HepG2 (cell line): Measurements from ENCODE around the gene CDC6. TPM values are rescaled to one million over a fixed set of nuclear protein-coding genes. Genes with fewer than 3 reads are reported as not detected.

Source experiments
- ATAC-seq: fragments of 200-7000 bp; cut with Tn5 transposase; 3 replicates; pipeline ENCODE4 v1.9.1; 2020; ENCODE audit warnings: mild to moderate bottlenecking, moderate library complexity
- BruUV-seq: library from RNA; stranded (reverse); fragments of 400-500 nt; replicated peaks from 2 replicates; lab custom pipeline; 2021; lab: Mats Ljungman, UMichigan
- CTCF ChIA-PET: fragments of 300-600 bp; formaldehyde crosslinking; extraction: SDS; loops from one replicate; lab custom pipeline; 2021; ENCODE audit warnings: low total read pairs, inconsistent platforms, low intra/inter-chr PET ratio; lab: Yijun Ruan, JAX
- POLR2A ChIA-PET: fragments of 350-600 bp; sonication (Branson Sonifier 250); formaldehyde crosslinking; loops from one replicate; lab custom pipeline; 2020; ENCODE audit warnings: antibody characterized with exemption, inconsistent platforms; lab: Yijun Ruan, JAX
- DNase-seq: peaks from one replicate; pipeline ENCODE4 v3.0.0-alpha.2; 2015; ENCODE audit warnings: low spot score
- FAIRE-seq: peaks from 3 replicates; lab custom pipeline; 2011; peaks lifted over from hg19 to GRCh38; lab: Jason Lieb, UNC
- H2AFZ ChIP-seq: one replicate; pipeline ENCODE4 v1.6.1; 2011; ENCODE audit warnings: low read length, inconsistent platforms
- H3K27ac ChIP-seq: fragments of 300-600 bp; 3 replicates; pipeline ENCODE4 v1.8.0; 2011; ENCODE audit warnings: mixed run types, mild to moderate bottlenecking, mixed read lengths, low read length, inconsistent platforms; ENCODE audit not compliant: insufficient read depth; ENCODE audit errors: extremely low read length
- H3K27me3 ChIP-seq, 2 experiments: fragments of 200-600 bp in 1 of 2; 2 replicates in 1 of 2; 3 replicates in 1 of 2; pipeline versions ENCODE4 v1.6.0 to v1.8.0; 2011; ENCODE audit warnings: low read length in 2 of 2, mild to moderate bottlenecking in 2 of 2, moderate library complexity in 2 of 2, inconsistent platforms in 1 of 2; ENCODE audit not compliant: insufficient read depth in 2 of 2, control insufficient read depth in 1 of 2
- H3K36me3 ChIP-seq, 2 experiments: fragments of 200-600 bp in 1 of 2; replicated peaks in 1 of 2; 2 replicates in 1 of 2; 3 replicates in 1 of 2; pipeline versions ENCODE4 v1.5.1 to v1.8.0; 2011; ENCODE audit warnings: low read length in 2 of 2, inconsistent platforms in 1 of 2; ENCODE audit not compliant: insufficient read depth in 2 of 2, control insufficient read depth in 1 of 2
- H3K4me1 ChIP-seq: 2 replicates; pipeline ENCODE4 v1.5.1; 2012; ENCODE audit warnings: low read length, inconsistent platforms; ENCODE audit not compliant: insufficient read depth
- H3K4me2 ChIP-seq: 2 replicates; pipeline ENCODE4 v1.6.0; 2011; ENCODE audit warnings: low read depth, low read length, inconsistent platforms
- H3K4me3 ChIP-seq, 3 experiments: fragments of 200-600 bp in 1 of 3; sonication (generic), shearing (Covaris generic) in 1 of 3; replicated peaks in 1 of 3; 2 replicates each; pipeline ENCODE4 v1.5.1; 2011 to 2016; ENCODE audit warnings: low read length in 3 of 3, inconsistent platforms in 2 of 3, low read depth in 2 of 3, mild to moderate bottlenecking in 2 of 3, control low read depth in 1 of 3, mixed read lengths in 1 of 3; ENCODE audit not compliant: insufficient read depth in 1 of 3
- H3K79me2 ChIP-seq: one replicate; pipeline ENCODE4 v1.6.1; 2011; ENCODE audit warnings: low read length, inconsistent platforms; ENCODE audit not compliant: insufficient read depth
- H3K9ac ChIP-seq: 2 replicates; pipeline ENCODE4 v1.6.0; 2011; ENCODE audit warnings: mild to moderate bottlenecking, low read depth, low read length, inconsistent platforms; ENCODE audit not compliant: insufficient read depth
- H3K9me3 ChIP-seq: 2 replicates; pipeline ENCODE4 v1.5.1; 2012; ENCODE audit warnings: mild to moderate bottlenecking, low read length
- H4K20me1 ChIP-seq: 2 replicates; pipeline ENCODE4 v1.6.0; 2011; ENCODE audit warnings: inconsistent platforms, mild to moderate bottlenecking, low read length, moderate library complexity; ENCODE audit not compliant: insufficient read depth
- AGO2 ChIP-seq: fragments of 200-400 bp; formaldehyde crosslinking; optimal IDR thresholded peaks from 2 replicates; pipeline ENCODE3; 2017; ENCODE audit warnings: mild to moderate bottlenecking, low read depth, low read length, moderate library complexity
- DPF2 ChIP-seq: sonication (generic); formaldehyde crosslinking; IDR thresholded peaks from 2 replicates; pipeline ENCODE4 v1.4.0; 2020; ENCODE audit warnings: mild to moderate bottlenecking, low read depth, missing genetic modification reagents, borderline replicate concordance
- EEA1 ChIP-seq: sonication (generic); formaldehyde crosslinking; IDR thresholded peaks from 2 replicates; pipeline ENCODE4 v1.5.1; 2020; ENCODE audit warnings: mild to moderate bottlenecking, missing genetic modification reagents, borderline replicate concordance
- HNRNPL ChIP-seq: fragments of 200-400 bp; formaldehyde crosslinking; IDR thresholded peaks from 2 replicates; pipeline ENCODE4 v1.6.1; 2017; ENCODE audit warnings: mild to moderate bottlenecking, low read depth, low read length
- SOX13 ChIP-seq, 3 experiments: fragments of 450-650 bp in 1 of 3; sonication (generic) in 1 of 3; formaldehyde crosslinking in 1 of 3; IDR thresholded peaks in 2 of 3; conservative IDR thresholded peaks in 1 of 3; 2 replicates each; pipeline versions ENCODE4 v1.5.0 to v1.6.1; 2016 to 2020; ENCODE audit warnings: antibody characterized with exemption in 1 of 3, mild to moderate bottlenecking in 1 of 3, missing compliant biosample characterization in 1 of 3, missing genetic modification reagents in 1 of 3, moderate library complexity in 1 of 3
- ZBTB20 ChIP-seq: sonication (generic); formaldehyde crosslinking; IDR thresholded peaks from 2 replicates; pipeline ENCODE4 v1.8.1; 2023; ENCODE audit warnings: missing genetic modification reagents, low read depth, mild to moderate bottlenecking, borderline replicate concordance
- ZNF160 ChIP-seq: sonication (generic); formaldehyde crosslinking; IDR thresholded peaks from 2 replicates; pipeline ENCODE4 v1.8.0; 2022; ENCODE audit warnings: mild to moderate bottlenecking, inconsistent platforms, missing genetic modification reagents
- ZNF180 ChIP-seq: sonication (generic); formaldehyde crosslinking; IDR thresholded peaks from 2 replicates; pipeline ENCODE4 v1.4.0; 2020; ENCODE audit warnings: low read depth, missing genetic modification reagents, borderline replicate concordance
- ZNF572 ChIP-seq: sonication (generic); formaldehyde crosslinking; IDR thresholded peaks from 2 replicates; pipeline ENCODE4 v1.5.1; 2020; ENCODE audit warnings: mild to moderate bottlenecking, missing genetic modification reagents
- ZNF644 ChIP-seq: IDR thresholded peaks from 2 replicates; pipeline ENCODE4 v1.6.1; 2016; ENCODE audit warnings: low read depth
- ZNF7 ChIP-seq: IDR thresholded peaks from 2 replicates; pipeline ENCODE4 v1.6.1; 2016; ENCODE audit warnings: missing biosample characterization, missing genetic modification reagents
- WGBS: methylation state at CpG from one replicate; pipeline ENCODE4 v1.1.6; 2017; ENCODE audit warnings: low lambda C conversion rate; 5-methylcytosine and 5-hydroxymethylcytosine counted together
- in situ Hi-C: cut with HindIII; loops from 2 replicates; pipeline ENCODE4 v1.10.0; 2017; ENCODE audit warnings: low pct_unique_long_range_greater_than_20kb; ENCODE audit not compliant: extremely low pct_ligation_motif_present
- intact Hi-C: fragments of 100-400 bp; cut with micrococcal nuclease; formaldehyde crosslinking; loops from one replicate; pipeline ENCODE4 v1.10.0; 2022; ENCODE audit not compliant: unreplicated experiment
- polyA plus RNA-seq, 8 experiments: library from polyadenylated mRNA; depleted of rRNA in 3 of 8; stranded (reverse) in 7 of 8; unstranded in 1 of 8; fragments of >200 nt; fragmentation: Illumina TruSeq in 4 of 8; extraction: Trizol in 4 of 8; gene quantifications; 2 replicates each; pipeline versions ENCODE4 v1.2.1 to v1.2.3, GENCODE V29; 2011 to 2016; ENCODE audit warnings: low read depth in 4 of 8, missing spikeins in 1 of 8, mixed read lengths in 1 of 8; ENCODE audit not compliant: insufficient read depth in 1 of 8
- total RNA-seq, 5 experiments: library from RNA; depleted of rRNA; stranded (reverse); fragments of >200 nt; fragmentation: Illumina TruSeq; extraction: Trizol; gene quantifications; 2 replicates each; pipeline ENCODE4 v1.2.3, GENCODE V29; 2016; ENCODE audit warnings: low read depth in 1 of 5
- TF ChIP-seq, protein P1 (sequence below): sonication (generic); formaldehyde crosslinking; IDR thresholded peaks from 2 replicates; pipeline ENCODE4 v1.5.1; 2020; ENCODE audit warnings: mild to moderate bottlenecking, missing genetic modification reagents, moderate library complexity
- TF ChIP-seq, protein P2 (sequence below): IDR thresholded peaks from 2 replicates; pipeline ENCODE4 v1.6.1; 2016; ENCODE audit warnings: mild to moderate bottlenecking
- TF ChIP-seq, protein P3 (sequence below): sonication (generic); formaldehyde crosslinking; IDR thresholded peaks from 2 replicates; pipeline ENCODE4 v1.4.0; 2020; ENCODE audit warnings: mild to moderate bottlenecking, missing genetic modification reagents

Gene CDC6
- total and polyA plus RNA-seq, 2 of the 13 experiments (the other 11 are each of a cell fraction or from before 2014, with no cell fraction given) = 17.4 to 114 TPM

DNA sequence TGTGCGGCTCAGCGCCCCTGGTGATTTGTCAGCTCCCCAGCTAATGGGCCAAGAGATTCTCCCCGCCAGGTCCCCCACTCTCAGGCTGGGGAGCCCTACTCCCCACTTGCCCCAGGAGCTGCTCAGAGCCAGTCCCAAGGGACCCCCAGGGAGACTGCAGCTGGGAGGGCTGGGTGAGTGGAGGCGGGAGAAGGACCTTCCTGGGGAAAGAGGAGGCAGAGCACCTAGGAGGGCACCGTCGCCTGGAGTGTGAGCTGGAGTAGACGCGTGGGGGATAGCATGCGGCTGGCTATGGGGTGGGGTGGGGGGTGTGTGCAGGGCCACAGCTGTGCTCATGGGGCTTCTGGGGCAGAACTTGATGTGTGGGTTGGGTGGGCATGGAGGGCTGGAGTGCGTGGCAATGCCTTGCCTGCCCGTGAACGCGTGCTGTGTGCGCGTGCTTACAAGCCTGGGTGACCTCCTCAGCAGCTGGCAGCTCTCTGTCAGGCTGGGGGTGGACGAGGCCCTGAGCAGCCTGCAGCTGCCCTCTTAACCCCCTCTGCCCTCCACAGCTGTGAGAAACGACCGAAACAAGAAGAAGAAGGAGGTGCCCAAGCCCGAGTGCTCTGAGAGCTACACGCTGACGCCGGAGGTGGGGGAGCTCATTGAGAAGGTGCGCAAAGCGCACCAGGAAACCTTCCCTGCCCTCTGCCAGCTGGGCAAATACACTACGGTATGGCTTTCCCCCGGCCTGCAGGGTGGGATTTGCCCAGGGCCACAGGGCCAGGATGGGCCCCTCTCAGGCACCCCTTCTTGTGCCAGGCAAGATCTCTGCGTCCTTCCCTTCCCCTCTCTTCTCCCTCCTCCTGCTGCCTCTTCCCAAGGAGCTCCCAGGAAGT, 63.9 kb downstream of the CDC6 start:
- H3K9ac ChIP-seq = 0 out of 2 replicates have a peak overlapping the region, but pooled peaks have one; percentile 3
- in situ Hi-C loops = loop anchor here (5.0 to 10.0 kb wide), 2 partner anchors 34 to 147 kb away; no protein-coding TSS in a partner anchor
- no peak for DNase-seq
- POLR2A ChIA-PET = interaction anchor here (0.5 to 4.2 kb wide), 15 partner anchors 7 to 200 kb away, joined by 3 to 34 read pairs (median 6); partner anchors contain the start of genes RARA and WIPF2
- no peak for ATAC-seq
- WGBS = 92% methylated on average over 21 of the region's 27 CpGs
- H3K36me3 ChIP-seq = peaks cover 29 to 38% of the 10 kb centered on the region in 2 experiments
- no peak overlapping the region for H2AFZ ChIP-seq
- H3K79me2 ChIP-seq = peaks cover 10% of the 10 kb centered on the region
- H3K4me1 ChIP-seq = peaks cover 65% of the 10 kb centered on the region
- H3K9me3 ChIP-seq = no peaks in the 10 kb centered on the region
- no peaks in the 10 kb centered on the region for H4K20me1 ChIP-seq
- peak overlapping the region; percentile 49 for H3K27ac ChIP-seq
- FAIRE-seq = no peak
- no peaks in the 10 kb centered on the region for H3K27me3 ChIP-seq
- CTCF ChIA-PET = no interaction called here
- peak overlapping the region; percentile 22; the same call in 1 of the 2 replicates for H3K4me2 ChIP-seq
- intact Hi-C loops = no loop called here
- H3K4me3 ChIP-seq = no peak overlapping the region
- no TSS peak for BruUV-seq
- no peak for TF ChIP-seq EEA1 (CRISPR knock-in tag)
- TF ChIP-seq SOX13 (IDR thresholded peaks at IDR 0.05) = no peak
- no peak for TF ChIP-seq SOX13 (CRISPR knock-in tag; conservative IDR thresholded peaks at IDR 0.05 in 1 of 2, IDR thresholded peaks at IDR 0.05 in 1 of 2)
- TF ChIP-seq ZNF180 (CRISPR knock-in tag) = no peak
- TF ChIP-seq HNRNPL = 0 out of 2 replicates have a peak, but pooled peaks have one; percentile 39
- TF ChIP-seq, protein P1, sequence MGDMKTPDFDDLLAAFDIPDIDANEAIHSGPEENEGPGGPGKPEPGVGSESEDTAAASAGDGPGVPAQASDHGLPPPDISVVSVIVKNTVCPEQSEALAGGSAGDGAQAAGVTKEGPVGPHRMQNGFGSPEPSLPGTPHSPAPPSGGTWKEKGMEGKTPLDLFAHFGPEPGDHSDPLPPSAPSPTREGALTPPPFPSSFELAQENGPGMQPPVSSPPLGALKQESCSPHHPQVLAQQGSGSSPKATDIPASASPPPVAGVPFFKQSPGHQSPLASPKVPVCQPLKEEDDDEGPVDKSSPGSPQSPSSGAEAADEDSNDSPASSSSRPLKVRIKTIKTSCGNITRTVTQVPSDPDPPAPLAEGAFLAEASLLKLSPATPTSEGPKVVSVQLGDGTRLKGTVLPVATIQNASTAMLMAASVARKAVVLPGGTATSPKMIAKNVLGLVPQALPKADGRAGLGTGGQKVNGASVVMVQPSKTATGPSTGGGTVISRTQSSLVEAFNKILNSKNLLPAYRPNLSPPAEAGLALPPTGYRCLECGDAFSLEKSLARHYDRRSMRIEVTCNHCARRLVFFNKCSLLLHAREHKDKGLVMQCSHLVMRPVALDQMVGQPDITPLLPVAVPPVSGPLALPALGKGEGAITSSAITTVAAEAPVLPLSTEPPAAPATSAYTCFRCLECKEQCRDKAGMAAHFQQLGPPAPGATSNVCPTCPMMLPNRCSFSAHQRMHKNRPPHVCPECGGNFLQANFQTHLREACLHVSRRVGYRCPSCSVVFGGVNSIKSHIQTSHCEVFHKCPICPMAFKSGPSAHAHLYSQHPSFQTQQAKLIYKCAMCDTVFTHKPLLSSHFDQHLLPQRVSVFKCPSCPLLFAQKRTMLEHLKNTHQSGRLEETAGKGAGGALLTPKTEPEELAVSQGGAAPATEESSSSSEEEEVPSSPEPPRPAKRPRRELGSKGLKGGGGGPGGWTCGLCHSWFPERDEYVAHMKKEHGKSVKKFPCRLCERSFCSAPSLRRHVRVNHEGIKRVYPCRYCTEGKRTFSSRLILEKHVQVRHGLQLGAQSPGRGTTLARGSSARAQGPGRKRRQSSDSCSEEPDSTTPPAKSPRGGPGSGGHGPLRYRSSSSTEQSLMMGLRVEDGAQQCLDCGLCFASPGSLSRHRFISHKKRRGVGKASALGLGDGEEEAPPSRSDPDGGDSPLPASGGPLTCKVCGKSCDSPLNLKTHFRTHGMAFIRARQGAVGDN (CRISPR knock-in tag) = 0 out of 2 replicates have a peak, but pooled peaks have one; percentile 9
- TF ChIP-seq, protein P2, sequence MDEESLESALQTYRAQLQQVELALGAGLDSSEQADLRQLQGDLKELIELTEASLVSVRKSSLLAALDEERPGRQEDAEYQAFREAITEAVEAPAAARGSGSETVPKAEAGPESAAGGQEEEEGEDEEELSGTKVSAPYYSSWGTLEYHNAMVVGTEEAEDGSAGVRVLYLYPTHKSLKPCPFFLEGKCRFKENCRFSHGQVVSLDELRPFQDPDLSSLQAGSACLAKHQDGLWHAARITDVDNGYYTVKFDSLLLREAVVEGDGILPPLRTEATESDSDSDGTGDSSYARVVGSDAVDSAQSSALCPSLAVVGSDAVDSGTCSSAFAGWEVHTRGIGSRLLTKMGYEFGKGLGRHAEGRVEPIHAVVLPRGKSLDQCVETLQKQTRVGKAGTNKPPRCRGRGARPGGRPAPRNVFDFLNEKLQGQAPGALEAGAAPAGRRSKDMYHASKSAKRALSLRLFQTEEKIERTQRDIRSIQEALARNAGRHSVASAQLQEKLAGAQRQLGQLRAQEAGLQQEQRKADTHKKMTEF = no peak
- no peak for TF ChIP-seq DPF2 (CRISPR knock-in tag)
- 0 out of 2 replicates have a peak, but pooled peaks have one; percentile 67 for TF ChIP-seq ZNF572 (CRISPR knock-in tag)
- TF ChIP-seq ZNF160 (CRISPR knock-in tag) = no peak
- peak; percentile 47 for TF ChIP-seq AGO2
- TF ChIP-seq, protein P3, sequence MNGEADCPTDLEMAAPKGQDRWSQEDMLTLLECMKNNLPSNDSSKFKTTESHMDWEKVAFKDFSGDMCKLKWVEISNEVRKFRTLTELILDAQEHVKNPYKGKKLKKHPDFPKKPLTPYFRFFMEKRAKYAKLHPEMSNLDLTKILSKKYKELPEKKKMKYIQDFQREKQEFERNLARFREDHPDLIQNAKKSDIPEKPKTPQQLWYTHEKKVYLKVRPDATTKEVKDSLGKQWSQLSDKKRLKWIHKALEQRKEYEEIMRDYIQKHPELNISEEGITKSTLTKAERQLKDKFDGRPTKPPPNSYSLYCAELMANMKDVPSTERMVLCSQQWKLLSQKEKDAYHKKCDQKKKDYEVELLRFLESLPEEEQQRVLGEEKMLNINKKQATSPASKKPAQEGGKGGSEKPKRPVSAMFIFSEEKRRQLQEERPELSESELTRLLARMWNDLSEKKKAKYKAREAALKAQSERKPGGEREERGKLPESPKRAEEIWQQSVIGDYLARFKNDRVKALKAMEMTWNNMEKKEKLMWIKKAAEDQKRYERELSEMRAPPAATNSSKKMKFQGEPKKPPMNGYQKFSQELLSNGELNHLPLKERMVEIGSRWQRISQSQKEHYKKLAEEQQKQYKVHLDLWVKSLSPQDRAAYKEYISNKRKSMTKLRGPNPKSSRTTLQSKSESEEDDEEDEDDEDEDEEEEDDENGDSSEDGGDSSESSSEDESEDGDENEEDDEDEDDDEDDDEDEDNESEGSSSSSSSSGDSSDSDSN (CRISPR knock-in tag) = 0 out of 2 replicates have a peak, but pooled peaks have one; percentile 7
- no peak for TF ChIP-seq ZNF7 (CRISPR knock-in tag)
- TF ChIP-seq ZBTB20 (CRISPR knock-in tag) = peak; percentile 23; the same call in 1 of the 2 replicates
- no peak for TF ChIP-seq ZNF644 (CRISPR knock-in tag)
